B cell (primary cell): ENCODE results near the gene CCDC9B.

Experiments
- EZH2 ChIP-seq: IDR thresholded peaks from 2 replicates; pipeline ENCODE4 v1.6.1; 2012; ENCODE audit warnings: borderline replicate concordance, low read depth, mild to moderate bottlenecking, moderate library complexity, low read length; ENCODE audit not compliant: insufficient read depth, poor library complexity, severe bottlenecking
- TF ChIP-seq, protein P1 (sequence below): fragments of 200-600 bp; IDR thresholded peaks from one replicate; pipeline ENCODE4 v1.8.0; 2022; ENCODE audit warnings: antibody characterized with exemption, mild to moderate bottlenecking

DNA sequence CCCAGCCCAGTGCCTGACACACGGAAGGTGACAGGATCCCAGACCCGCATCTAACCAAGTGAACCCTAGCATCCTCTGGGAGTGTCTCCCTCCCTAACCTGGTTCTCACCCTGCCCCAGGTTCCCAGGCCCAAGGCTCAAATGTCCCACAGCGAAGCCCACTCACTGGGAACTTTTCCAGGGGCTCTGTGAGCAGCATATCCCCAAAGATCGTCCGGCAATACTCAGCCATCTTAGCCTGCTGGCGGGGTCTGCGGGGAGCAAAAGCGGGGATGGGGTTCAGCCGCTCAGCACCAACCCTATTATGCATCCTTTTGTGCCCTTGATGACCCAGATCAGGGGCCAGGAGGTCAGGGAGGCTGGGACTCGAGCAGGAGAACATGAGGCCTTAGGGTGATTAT is 43.4 kb downstream of the CCDC9B start:
- no peak for TF ChIP-seq EZH2
- TF ChIP-seq, protein P1, sequence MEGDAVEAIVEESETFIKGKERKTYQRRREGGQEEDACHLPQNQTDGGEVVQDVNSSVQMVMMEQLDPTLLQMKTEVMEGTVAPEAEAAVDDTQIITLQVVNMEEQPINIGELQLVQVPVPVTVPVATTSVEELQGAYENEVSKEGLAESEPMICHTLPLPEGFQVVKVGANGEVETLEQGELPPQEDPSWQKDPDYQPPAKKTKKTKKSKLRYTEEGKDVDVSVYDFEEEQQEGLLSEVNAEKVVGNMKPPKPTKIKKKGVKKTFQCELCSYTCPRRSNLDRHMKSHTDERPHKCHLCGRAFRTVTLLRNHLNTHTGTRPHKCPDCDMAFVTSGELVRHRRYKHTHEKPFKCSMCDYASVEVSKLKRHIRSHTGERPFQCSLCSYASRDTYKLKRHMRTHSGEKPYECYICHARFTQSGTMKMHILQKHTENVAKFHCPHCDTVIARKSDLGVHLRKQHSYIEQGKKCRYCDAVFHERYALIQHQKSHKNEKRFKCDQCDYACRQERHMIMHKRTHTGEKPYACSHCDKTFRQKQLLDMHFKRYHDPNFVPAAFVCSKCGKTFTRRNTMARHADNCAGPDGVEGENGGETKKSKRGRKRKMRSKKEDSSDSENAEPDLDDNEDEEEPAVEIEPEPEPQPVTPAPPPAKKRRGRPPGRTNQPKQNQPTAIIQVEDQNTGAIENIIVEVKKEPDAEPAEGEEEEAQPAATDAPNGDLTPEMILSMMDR: no peak
